ENCODE results near the gene LMF1.
"Not testable (repeated sequence)": the region's sequence is repeated elsewhere in the genome, so short reads cannot be mapped to it uniquely, and the experiment has no call there.

DNA sequence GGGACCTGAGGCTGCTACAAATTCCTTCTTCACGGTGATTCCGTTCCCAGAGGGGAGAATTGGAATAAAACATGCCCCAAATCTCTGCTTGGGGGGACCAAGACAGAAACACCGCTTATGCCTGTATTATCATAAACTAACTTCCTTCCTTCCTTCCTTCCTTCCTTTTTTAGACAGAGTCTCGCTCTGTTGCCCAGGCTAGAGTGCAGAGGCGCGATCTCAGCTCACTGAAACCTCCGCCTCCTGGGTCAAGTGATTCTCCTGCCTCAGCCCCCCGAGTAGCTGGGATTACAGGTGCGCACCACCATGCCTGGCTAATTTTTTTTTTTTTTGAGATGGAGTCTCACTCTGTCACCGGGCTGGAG is 150.8 kb downstream of the LMF1 start:
- not testable (repeated sequence) for TF ChIP-seq POLR2A (IDR thresholded peaks at IDR 0.05)
- TF ChIP-seq, protein P1, sequence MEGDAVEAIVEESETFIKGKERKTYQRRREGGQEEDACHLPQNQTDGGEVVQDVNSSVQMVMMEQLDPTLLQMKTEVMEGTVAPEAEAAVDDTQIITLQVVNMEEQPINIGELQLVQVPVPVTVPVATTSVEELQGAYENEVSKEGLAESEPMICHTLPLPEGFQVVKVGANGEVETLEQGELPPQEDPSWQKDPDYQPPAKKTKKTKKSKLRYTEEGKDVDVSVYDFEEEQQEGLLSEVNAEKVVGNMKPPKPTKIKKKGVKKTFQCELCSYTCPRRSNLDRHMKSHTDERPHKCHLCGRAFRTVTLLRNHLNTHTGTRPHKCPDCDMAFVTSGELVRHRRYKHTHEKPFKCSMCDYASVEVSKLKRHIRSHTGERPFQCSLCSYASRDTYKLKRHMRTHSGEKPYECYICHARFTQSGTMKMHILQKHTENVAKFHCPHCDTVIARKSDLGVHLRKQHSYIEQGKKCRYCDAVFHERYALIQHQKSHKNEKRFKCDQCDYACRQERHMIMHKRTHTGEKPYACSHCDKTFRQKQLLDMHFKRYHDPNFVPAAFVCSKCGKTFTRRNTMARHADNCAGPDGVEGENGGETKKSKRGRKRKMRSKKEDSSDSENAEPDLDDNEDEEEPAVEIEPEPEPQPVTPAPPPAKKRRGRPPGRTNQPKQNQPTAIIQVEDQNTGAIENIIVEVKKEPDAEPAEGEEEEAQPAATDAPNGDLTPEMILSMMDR (IDR thresholded peaks at IDR 0.05) = not testable (repeated sequence)

All from prostate gland (tissue), 2 donors.